ENCODE measurements around the gene IGFL4.
A peak's percentile ranks its signal among the peaks of the same experiment; 100 is the strongest.
"Not testable (repeated sequence)": the region's sequence is repeated elsewhere in the genome, so short reads cannot be mapped to it uniquely, and the experiment has no call there.

Gene IGFL4

GRCh38 chr19:46081928-46082727, 41.3 kb upstream of the IGFL4 start:
- in situ Hi-C loops (cut with HindIII; ENCODE audit: low sequenced_read_pairs), result no loop called here
- peak; percentile 65 for DNase-seq (ENCODE audit: low read depth, low spot score)
- H3K4me3 ChIP-seq (ENCODE audit: low read depth, low read length), result no peak overlapping the region
- peak; percentile 62 for TF ChIP-seq CTCF (IDR thresholded peaks at IDR 0.05; ENCODE audit: low read depth, low read length)

- in situ Hi-C loops (cut with HindIII; ENCODE audit: low sequenced_read_pairs), result no loop called here
- H3K4me3 ChIP-seq (ENCODE audit: low read depth, low read length), result no peak overlapping the region
- DNase-seq (ENCODE audit: low read depth, low spot score), result peak; percentile 99
- TF ChIP-seq CTCF (IDR thresholded peaks at IDR 0.05; ENCODE audit: low read depth, low read length), result no peak
These were observed 39.8 kb upstream of the IGFL4 start for GRCh38 chr19:46080561-46080960.

DNA sequence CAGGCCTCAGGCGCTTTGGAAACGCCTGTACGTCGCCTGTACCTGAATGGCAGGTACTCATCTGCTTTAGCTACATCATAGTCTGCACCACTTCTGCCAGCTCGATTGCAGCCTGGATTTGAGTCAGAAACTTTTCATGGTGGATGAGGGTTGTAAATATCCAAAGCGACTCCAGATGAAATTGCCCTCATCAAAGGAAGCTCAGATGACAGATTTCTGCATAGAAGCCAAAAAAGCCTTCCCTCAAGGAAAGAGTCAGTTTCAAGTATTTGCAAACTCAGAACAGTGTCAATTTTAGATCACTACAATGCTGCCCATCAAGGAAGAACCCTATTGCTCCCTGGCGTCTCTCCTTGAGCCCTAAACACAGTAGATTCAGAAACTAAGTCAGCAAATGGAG, 38.8 kb upstream of the IGFL4 start:
- no peak overlapping the region for H3K4me3 ChIP-seq (ENCODE audit: low read depth, low read length)
- in situ Hi-C loops (cut with HindIII; ENCODE audit: low sequenced_read_pairs), result no loop called here
- no peak for TF ChIP-seq CTCF (IDR thresholded peaks at IDR 0.05; ENCODE audit: low read depth, low read length)

DNA sequence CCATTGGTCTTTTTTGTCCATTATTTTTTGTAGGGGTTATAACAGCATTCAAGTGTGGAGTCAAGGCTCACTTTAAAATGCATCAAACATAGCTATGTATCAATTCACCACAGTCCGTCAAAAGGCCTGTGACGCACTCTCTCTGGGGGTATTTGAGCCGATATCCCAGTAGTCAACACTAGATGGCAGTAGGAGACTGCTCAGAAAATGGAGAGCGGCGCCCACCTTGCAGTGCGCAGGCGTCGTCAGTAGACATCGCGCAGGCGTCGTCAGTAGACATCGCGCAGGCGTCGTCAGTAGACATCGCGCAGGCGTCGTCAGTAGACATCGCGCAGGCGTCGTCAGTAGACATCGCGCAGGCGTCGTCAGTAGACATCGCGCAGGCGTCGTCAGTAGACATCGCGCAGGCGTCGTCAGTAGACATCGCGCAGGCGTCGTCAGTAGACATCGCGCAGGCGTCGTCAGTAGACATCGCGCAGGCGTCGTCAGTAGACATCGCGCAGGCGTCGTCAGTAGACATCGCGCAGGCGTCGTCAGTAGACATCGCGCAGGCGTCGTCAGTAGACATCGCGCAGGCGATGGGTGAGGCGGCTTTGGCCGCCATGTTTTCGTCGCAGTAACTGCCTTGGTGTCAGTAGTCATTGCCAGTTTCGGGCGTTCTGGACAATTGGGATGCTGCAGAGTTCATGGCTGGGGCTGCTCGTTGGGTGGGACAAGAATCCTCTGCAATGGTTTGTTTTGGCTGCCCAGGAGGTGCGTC, 38.0 kb upstream of the IGFL4 start:
- H3K4me3 ChIP-seq (ENCODE audit: low read depth, low read length); in situ Hi-C loops (cut with HindIII; ENCODE audit: low sequenced_read_pairs): not testable (repeated sequence)
- peak; percentile 81 for DNase-seq (ENCODE audit: low read depth, low spot score)
- peak; percentile 64 for TF ChIP-seq CTCF (IDR thresholded peaks at IDR 0.05; ENCODE audit: low read depth, low read length)

More for the DNA sequence above, 38.8 kb upstream of the IGFL4 start:
- DNase-seq (ENCODE audit: low read depth, low spot score), result no peak

- in situ Hi-C loops (cut with HindIII; ENCODE audit: low sequenced_read_pairs), result no loop called here
- no peak for DNase-seq (ENCODE audit: low read depth, low spot score)
- no peak for TF ChIP-seq CTCF (IDR thresholded peaks at IDR 0.05; ENCODE audit: low read depth, low read length)
- no peak overlapping the region for H3K4me3 ChIP-seq (ENCODE audit: low read depth, low read length)
These were observed 37.0 kb upstream of the IGFL4 start for GRCh38 chr19:46077815-46078167.

DNA sequence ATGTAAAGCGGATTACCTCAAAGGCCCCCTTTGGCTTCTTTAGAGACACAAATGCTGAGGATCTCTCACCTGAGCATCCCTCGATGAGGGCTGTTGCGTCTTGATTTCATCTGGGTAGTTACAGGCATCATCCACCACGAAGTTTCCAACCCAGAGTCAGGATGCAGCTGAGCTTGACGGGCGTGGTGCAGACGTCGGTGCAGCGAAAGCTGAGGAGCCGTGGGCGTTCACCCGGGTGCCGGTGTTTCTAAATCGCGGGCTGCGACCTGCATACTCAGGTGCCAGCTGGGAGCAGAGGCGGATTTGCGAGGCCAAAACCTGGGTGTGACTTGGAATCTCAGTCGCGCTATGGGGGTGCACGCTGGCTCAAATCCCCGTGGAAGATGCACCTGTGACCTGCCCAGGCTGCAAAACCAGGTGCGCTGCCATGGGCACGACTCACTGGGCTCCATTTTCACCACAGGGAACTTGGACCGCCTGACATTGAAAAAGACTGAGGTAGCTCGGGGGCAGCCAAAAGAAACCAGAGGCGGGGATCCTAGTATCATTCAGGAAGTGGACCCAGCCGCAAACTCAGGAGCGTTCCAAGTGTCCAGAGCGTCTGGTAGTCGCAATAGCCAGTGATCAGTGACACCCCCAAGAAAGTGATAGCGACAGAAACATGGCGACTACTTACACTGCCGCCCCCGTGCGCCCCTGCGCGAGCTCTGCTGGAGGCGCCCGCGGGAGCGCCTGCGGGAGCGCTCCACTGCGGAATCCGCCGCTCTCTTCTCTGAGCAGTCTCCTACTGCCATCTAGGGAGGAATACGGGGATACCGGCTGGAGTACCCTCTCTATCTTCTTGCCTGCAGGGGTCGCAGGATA, 36.4 kb upstream of the IGFL4 start:
- peak overlapping the region; percentile 26 for H3K4me3 ChIP-seq (ENCODE audit: low read depth, low read length)
- TF ChIP-seq CTCF (IDR thresholded peaks at IDR 0.05; ENCODE audit: low read depth, low read length), result peak; percentile 100
- DNase-seq (ENCODE audit: low read depth, low spot score), result peak; percentile 85
- in situ Hi-C loops (cut with HindIII; ENCODE audit: low sequenced_read_pairs), result no loop called here

All from astrocyte of the spinal cord (primary cell).